PC-3 (cell line): ENCODE measurements around the gene DMC1. TPM values are rescaled to one million over a fixed set of nuclear protein-coding genes. Genes with fewer than 3 reads are reported as not detected.

ENCODE experiments used
- ATAC-seq: fragments of 200-7000 bp; cut with Tn5 transposase; 2 replicates; pipeline ENCODE4 v1.9.1; 2020; ENCODE audit warnings: mild to moderate bottlenecking, moderate library complexity
- BruUV-seq: library from RNA; stranded (reverse); fragments of 400-500 nt; replicated peaks from 2 replicates; lab custom pipeline; 2021; lab: Mats Ljungman, UMichigan
- CTCF ChIA-PET: fragments of 300-600 bp; sonication (Branson Sonifier 250); formaldehyde crosslinking; loops from one replicate; lab custom pipeline; 2022; ENCODE audit warnings: antibody characterized with exemption; lab: Charles Lee
- POLR2A ChIA-PET: fragments of 300-600 bp; sonication (Branson Sonifier 250); formaldehyde crosslinking; loops from one replicate; lab custom pipeline; 2022; ENCODE audit warnings: antibody characterized with exemption; ENCODE audit not compliant: unreplicated experiment; lab: Charles Lee
- DNase-seq: peaks from one replicate; pipeline ENCODE4 v3.0.0-alpha.2; 2015
- H2AFZ ChIP-seq: fragments of 300-600 bp; sonication (generic); 2 replicates; pipeline ENCODE4 v1.6.0; 2016; ENCODE audit warnings: antibody characterized with exemption, low read length
- H3F3A ChIP-seq: fragments of 300-600 bp; sonication (generic); one replicate; pipeline ENCODE4 v1.6.0; 2017; ENCODE audit warnings: antibody characterized with exemption, low read length, control low read depth, mild to moderate bottlenecking; ENCODE audit not compliant: unreplicated experiment
- H3K27ac ChIP-seq: fragments of 300-600 bp; sonication (generic); 2 replicates; pipeline ENCODE4 v1.5.1; 2016; ENCODE audit warnings: mild to moderate bottlenecking, low read length
- H3K27me3 ChIP-seq: fragments of 300-600 bp; sonication (generic); 2 replicates; pipeline ENCODE4 v1.6.1; 2016; ENCODE audit warnings: low read length, mixed read lengths
- H3K36me3 ChIP-seq: fragments of 300-600 bp; sonication (generic); 2 replicates; pipeline ENCODE4 v1.6.1; 2016; ENCODE audit warnings: low read depth, mixed run types, low read length, mixed read lengths
- H3K4me1 ChIP-seq: fragments of 300-600 bp; sonication (generic); 2 replicates; pipeline ENCODE4 v1.5.1; 2016; ENCODE audit warnings: low read length; ENCODE audit not compliant: insufficient read depth
- H3K4me2 ChIP-seq: fragments of 300-600 bp; sonication (generic); 2 replicates; pipeline ENCODE4 v1.6.0; 2016; ENCODE audit warnings: low read length
- H3K4me3 ChIP-seq: fragments of 300-600 bp; sonication (generic); 2 replicates; pipeline ENCODE4 v1.5.1; 2016; ENCODE audit warnings: mild to moderate bottlenecking, low read length, mixed read lengths
- H3K79me2 ChIP-seq: fragments of 300-600 bp; sonication (generic); 2 replicates; pipeline ENCODE4 v1.6.1; 2017; ENCODE audit warnings: low read length, mixed read lengths
- H3K9ac ChIP-seq: fragments of 300-600 bp; sonication (generic); 2 replicates; pipeline ENCODE4 v1.6.0; 2016; ENCODE audit warnings: mild to moderate bottlenecking, low read length
- H3K9me2 ChIP-seq: fragments of 300-600 bp; sonication (generic); replicated peaks from 2 replicates; pipeline ENCODE4 v1.6.1; 2016; ENCODE audit warnings: mixed run types, low read length, mixed read lengths
- H3K9me3 ChIP-seq: fragments of 300-600 bp; sonication (generic); 2 replicates; pipeline ENCODE4 v1.6.1; 2016; ENCODE audit warnings: low read length, mixed read lengths
- H4K20me1 ChIP-seq: fragments of 300-600 bp; sonication (generic); 2 replicates; pipeline ENCODE4 v1.6.1; 2016; ENCODE audit warnings: low read length, mixed read lengths
- CTCF ChIP-seq: fragments of 300-600 bp; sonication (generic); conservative IDR thresholded peaks from 2 replicates; pipeline ENCODE4 v1.5.1; 2017; ENCODE audit warnings: antibody characterized with exemption, low read depth, mild to moderate bottlenecking, low read length
- EZH2 ChIP-seq: fragments of 300-600 bp; sonication (generic); IDR thresholded peaks from one replicate; pipeline ENCODE4 v1.6.1; 2017; ENCODE audit warnings: antibody characterized with exemption, mild to moderate bottlenecking, low read length; ENCODE audit not compliant: unreplicated experiment
- EZH2phosphoT487 ChIP-seq: fragments of 300-600 bp; sonication (generic); IDR thresholded peaks from 2 replicates; pipeline ENCODE4 v1.6.1; 2018; ENCODE audit warnings: mild to moderate bottlenecking, antibody characterized with exemption, low read length, borderline replicate concordance
- intact Hi-C: fragments of 100-400 bp; cut with micrococcal nuclease; formaldehyde crosslinking; loops from 2 replicates; pipeline ENCODE4 v1.9.0; 2023
- total RNA-seq: library from RNA; depleted of rRNA; stranded (reverse); fragments of >200 nt; gene quantifications from 2 replicates; pipeline ENCODE4 v1.2.3, GENCODE V29; 2014

DMC1 gene
- total RNA-seq, 1 experiment from 2014 or later, result not detected

- Histone ChIP-seq H3K9me3 (no peaks in the 10 kb centered on the region), H2AFZ (peak overlapping the region; percentile 68), H3K9me2 (no peaks in the 10 kb centered on the region), H4K20me1 (peaks cover 39% of the 10 kb centered on the region), H3F3A (no peaks in the 10 kb centered on the region), H3K27me3 (no peaks in the 10 kb centered on the region), H3K27ac (peak overlapping the region; percentile 90), H3K36me3 (peaks cover 15% of the 10 kb centered on the region), H3K4me3 (peak overlapping the region; percentile 85), H3K79me2 (peaks cover 53% of the 10 kb centered on the region), H3K4me2 (peak overlapping the region; percentile 100), H3K4me1 (peaks cover 24% of the 10 kb centered on the region), H3K9ac (peak overlapping the region; percentile 99)
- TF ChIP-seq CTCF, result no peak
- TF ChIP-seq EZH2, result no peak
- TF ChIP-seq EZH2phosphoT487, result no peak
- ChIA-PET POLR2A (no interaction called here), CTCF (no interaction called here)
- no TSS peak for BruUV-seq
- intact Hi-C loops, result no loop called here
- peak; percentile 48 for ATAC-seq
- DNase-seq, result peak; percentile 40
These were observed 64.4 kb downstream of the DMC1 start for GRCh38 chr22:38505541-38506117.

GRCh38 chr22:38504731-38505540 lies 65.0 kb downstream of the DMC1 start:
- H3K79me2 ChIP-seq, result peaks cover 58% of the 10 kb centered on the region
- intact Hi-C loops, result loop anchor here (5.0 kb wide), 1 partner anchor 67 kb away; the partner anchor contains the start of gene DMC1
- no peaks in the 10 kb centered on the region for H3K9me2 ChIP-seq
- ATAC-seq, result no peak
- peak overlapping the region; percentile 100 for H3K4me2 ChIP-seq
- H3F3A ChIP-seq, result no peaks in the 10 kb centered on the region
- peak overlapping the region; percentile 90 for H3K27ac ChIP-seq
- H4K20me1 ChIP-seq, result peaks cover 39% of the 10 kb centered on the region
- CTCF ChIA-PET, result no interaction called here
- H3K9ac ChIP-seq, result peak overlapping the region; percentile 99
- no peaks in the 10 kb centered on the region for H3K27me3 ChIP-seq
- no TSS peak for BruUV-seq
- peaks cover 24% of the 10 kb centered on the region for H3K4me1 ChIP-seq
- H3K36me3 ChIP-seq, result peaks cover 18% of the 10 kb centered on the region
- H3K4me3 ChIP-seq, result peak overlapping the region; percentile 85
- POLR2A ChIA-PET, result no interaction called here
- TF ChIP-seq CTCF, result no peak
- TF ChIP-seq EZH2, result no peak
- no peak for TF ChIP-seq EZH2phosphoT487
- H2AFZ ChIP-seq, result no peak overlapping the region
- no peak for DNase-seq
- no peaks in the 10 kb centered on the region for H3K9me3 ChIP-seq
